ENCODE measurements around the gene IGSF23. TPM values are rescaled to one million over a fixed set of nuclear protein-coding genes. Genes with fewer than 3 reads are reported as not detected.

The IGSF23 gene
- total RNA-seq, 4 donors from 2014 or later = not detected

DNA sequence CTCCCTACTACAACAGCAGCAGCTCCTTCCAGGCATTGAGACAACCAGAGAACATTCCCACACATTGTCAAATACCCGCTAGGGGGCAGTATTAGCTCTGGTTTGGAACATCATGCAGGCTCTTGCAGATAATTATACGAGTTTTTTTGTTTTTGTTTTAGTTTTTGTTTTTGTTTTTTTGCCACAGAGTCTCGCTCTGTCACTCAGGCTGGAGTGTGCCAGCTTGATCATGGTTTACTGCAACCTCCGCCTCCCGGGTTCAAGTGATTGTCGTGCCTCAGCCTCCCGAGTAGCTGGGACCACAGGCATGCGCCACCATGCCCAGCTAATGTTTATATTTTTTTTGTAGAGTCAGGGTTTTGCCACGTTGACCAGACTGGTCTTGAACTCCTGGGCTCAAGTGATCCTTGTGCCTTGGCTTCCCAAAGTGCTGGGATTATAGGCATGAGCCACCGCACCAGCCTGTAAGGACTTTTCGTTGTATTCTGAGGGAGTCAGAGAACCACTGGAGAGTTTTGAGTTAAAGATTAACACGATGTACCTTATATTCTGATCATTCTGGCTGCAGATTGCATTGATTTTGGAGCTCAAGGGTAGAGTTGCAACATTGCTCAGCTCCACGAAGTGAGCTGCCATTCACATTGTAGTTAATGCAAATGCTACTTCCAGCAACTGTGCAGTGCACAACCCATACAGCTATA is 42.2 kb upstream of the IGSF23 start:
- peaks cover 31% of the 10 kb centered on the region for H3K27me3 ChIP-seq
- intact Hi-C loops (cut with DNase I; ENCODE audit: low total_unique reads) (no loop called here), in situ Hi-C loops (cut with MboI; ENCODE audit: low pct_ligation_motif_present in 1 of 4, low pct_unique_long_range_greater_than_20kb in 1 of 4, low sequenced_read_pairs in 3 of 4) (loop anchor here (5.0 to 10.0 kb wide), 3 partner anchors 84 to 91 kb away; no protein-coding TSS in a partner anchor)
- no peak overlapping the region for H3K27ac ChIP-seq
- TF ChIP-seq, protein P1, sequence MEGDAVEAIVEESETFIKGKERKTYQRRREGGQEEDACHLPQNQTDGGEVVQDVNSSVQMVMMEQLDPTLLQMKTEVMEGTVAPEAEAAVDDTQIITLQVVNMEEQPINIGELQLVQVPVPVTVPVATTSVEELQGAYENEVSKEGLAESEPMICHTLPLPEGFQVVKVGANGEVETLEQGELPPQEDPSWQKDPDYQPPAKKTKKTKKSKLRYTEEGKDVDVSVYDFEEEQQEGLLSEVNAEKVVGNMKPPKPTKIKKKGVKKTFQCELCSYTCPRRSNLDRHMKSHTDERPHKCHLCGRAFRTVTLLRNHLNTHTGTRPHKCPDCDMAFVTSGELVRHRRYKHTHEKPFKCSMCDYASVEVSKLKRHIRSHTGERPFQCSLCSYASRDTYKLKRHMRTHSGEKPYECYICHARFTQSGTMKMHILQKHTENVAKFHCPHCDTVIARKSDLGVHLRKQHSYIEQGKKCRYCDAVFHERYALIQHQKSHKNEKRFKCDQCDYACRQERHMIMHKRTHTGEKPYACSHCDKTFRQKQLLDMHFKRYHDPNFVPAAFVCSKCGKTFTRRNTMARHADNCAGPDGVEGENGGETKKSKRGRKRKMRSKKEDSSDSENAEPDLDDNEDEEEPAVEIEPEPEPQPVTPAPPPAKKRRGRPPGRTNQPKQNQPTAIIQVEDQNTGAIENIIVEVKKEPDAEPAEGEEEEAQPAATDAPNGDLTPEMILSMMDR (IDR thresholded peaks at IDR 0.05) = peak; percentile 68 to 76 (median 73)
- TF ChIP-seq POLR2AphosphoS5 (IDR thresholded peaks at IDR 0.05) (no peak), POLR2A (IDR thresholded peaks at IDR 0.05) (no peak), EP300 (IDR thresholded peaks at IDR 0.05; ENCODE audit: low read depth) (no peak)
- no peaks in the 10 kb centered on the region for H3K9me3 ChIP-seq
- peaks cover 0 to 3% (median 0%) of the 10 kb centered on the region in 4 donors for H3K4me1 ChIP-seq
- no peaks in the 10 kb centered on the region for H3K36me3 ChIP-seq
- DNase-seq = peak; percentile 67
- WGBS, 2 donors (ENCODE audit: low coverage in 1 of 2) = 10 to 42% methylated on average over 7 to 13 of the region's 13 CpGs
- no peak overlapping the region for H3K4me3 ChIP-seq

DNA sequence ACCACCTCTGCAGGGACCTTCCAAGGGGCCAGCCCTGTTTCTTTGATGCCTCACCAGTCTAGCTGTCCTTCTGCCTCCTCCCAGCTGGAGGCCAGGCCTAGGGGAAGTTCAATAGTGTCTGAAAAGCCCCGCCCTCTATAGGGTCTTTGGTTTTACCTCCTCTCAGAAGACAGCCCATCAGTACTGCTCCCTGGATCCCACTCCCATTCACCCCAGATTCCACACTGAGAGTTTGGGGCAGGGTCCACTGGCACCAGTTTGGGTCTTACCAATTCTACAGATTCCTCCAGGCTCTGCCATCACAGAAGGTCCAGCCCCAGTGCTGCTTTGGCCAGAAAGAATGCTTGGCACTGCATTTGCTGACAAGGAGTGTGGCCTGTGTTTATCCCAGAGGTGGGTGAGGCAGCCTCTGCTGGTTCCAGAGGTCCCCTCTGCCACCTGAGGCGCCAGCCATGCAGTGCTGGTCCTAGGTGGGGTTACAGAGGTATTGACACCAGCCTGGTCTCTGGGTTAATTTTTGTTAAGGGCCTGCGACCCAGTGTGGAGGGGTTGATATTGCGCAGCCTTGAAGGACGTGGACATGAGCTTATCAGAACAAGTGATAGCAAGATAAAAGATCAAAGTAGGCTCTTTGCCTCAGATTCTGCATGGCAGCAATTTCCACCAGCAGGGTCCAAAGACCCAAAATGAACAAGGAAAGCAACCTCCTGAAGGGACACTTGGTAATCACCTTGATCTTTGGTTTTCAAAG is 41.4 kb upstream of the IGSF23 start:
- TF ChIP-seq EP300 (IDR thresholded peaks at IDR 0.05; ENCODE audit: low read depth) (no peak), POLR2AphosphoS5 (IDR thresholded peaks at IDR 0.05) (no peak), POLR2A (IDR thresholded peaks at IDR 0.05) (no peak)
- TF ChIP-seq, protein P1 (IDR thresholded peaks at IDR 0.05) = no peak
- H3K27ac ChIP-seq = no peak overlapping the region
- no peak for DNase-seq
- peaks cover 0 to 3% (median 0%) of the 10 kb centered on the region in 4 donors for H3K4me1 ChIP-seq
- no peaks in the 10 kb centered on the region for H3K9me3 ChIP-seq
- no peak overlapping the region for H3K4me3 ChIP-seq
- no peaks in the 10 kb centered on the region for H3K36me3 ChIP-seq
- in situ Hi-C loops (cut with MboI; ENCODE audit: low pct_ligation_motif_present in 1 of 4, low pct_unique_long_range_greater_than_20kb in 1 of 4, low sequenced_read_pairs in 3 of 4) = loop anchor here (5.0 to 10.0 kb wide), 3 partner anchors 83 to 90 kb away; no protein-coding TSS in a partner anchor
- intact Hi-C loops (cut with DNase I; ENCODE audit: low total_unique reads) = no loop called here
- H3K27me3 ChIP-seq = peaks cover 22% of the 10 kb centered on the region
- 85% methylated on average over 5 of the region's 5 CpGs; no CpG with 5 or more reads in 1 of the 2 donors for WGBS, 2 donors (ENCODE audit: low coverage in 1 of 2)

DNA sequence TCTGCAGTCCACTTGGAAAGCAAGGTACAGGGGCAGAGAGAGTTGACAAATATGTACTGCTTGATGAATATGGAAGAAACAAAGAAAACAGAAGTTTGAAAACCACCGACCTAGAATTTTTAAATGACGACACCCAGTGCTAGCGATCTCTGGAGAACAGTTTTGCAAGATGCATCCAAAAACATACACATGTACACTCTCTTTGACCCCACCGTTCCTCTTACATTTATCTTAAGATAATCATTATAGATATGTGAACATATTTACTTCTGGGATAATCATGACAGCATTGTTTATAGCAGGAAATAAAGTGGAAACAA is 40.8 kb upstream of the IGSF23 start:
- DNase-seq = no peak
- H3K4me1 ChIP-seq = peaks cover 0 to 3% (median 0%) of the 10 kb centered on the region in 4 donors
- no peak overlapping the region for H3K4me3 ChIP-seq
- intact Hi-C loops (cut with DNase I; ENCODE audit: low total_unique reads) = no loop called here
- WGBS, 2 donors (ENCODE audit: low coverage in 1 of 2) = 57 to 62% methylated on average over 3 to 4 of the region's 4 CpGs
- H3K9me3 ChIP-seq = no peaks in the 10 kb centered on the region
- in situ Hi-C loops (cut with MboI; ENCODE audit: low pct_ligation_motif_present in 1 of 4, low pct_unique_long_range_greater_than_20kb in 1 of 4, low sequenced_read_pairs in 3 of 4) = loop anchor here (5.0 to 10.0 kb wide), 3 partner anchors 82 to 90 kb away; no protein-coding TSS in a partner anchor
- no peak overlapping the region for H3K27ac ChIP-seq
- TF ChIP-seq POLR2AphosphoS5 (IDR thresholded peaks at IDR 0.05) = no peak
- TF ChIP-seq, protein P1 (IDR thresholded peaks at IDR 0.05) = no peak
- no peak for TF ChIP-seq POLR2A (IDR thresholded peaks at IDR 0.05)
- no peak for TF ChIP-seq EP300 (IDR thresholded peaks at IDR 0.05; ENCODE audit: low read depth)
- peaks cover 17% of the 10 kb centered on the region for H3K27me3 ChIP-seq
- no peaks in the 10 kb centered on the region for H3K36me3 ChIP-seq

DNA sequence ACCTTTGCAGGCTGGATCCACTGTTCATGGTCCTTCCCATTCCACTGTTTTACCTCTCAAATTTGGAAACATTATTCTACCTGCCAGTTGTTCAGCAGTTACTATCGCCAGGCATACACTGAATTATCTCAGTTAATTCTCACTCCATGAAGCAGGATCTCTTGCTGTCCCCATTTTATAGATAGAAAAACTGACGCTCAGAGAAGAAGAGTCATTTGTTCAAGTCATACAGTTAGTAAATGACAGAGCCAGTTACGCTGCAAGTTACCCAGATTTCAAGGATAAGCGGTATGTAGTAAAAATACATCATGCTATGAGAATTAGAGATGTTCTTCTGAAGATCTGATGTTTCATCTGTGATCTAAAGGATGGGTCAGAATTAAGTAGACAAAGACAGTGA is 40.2 kb upstream of the IGSF23 start:
- Histone ChIP-seq H3K36me3 (no peaks in the 10 kb centered on the region), H3K4me3 (no peak overlapping the region), H3K4me1 (peaks cover 0 to 3% (median 0%) of the 10 kb centered on the region in 4 donors), H3K27ac (no peak overlapping the region), H3K27me3 (peaks cover 12% of the 10 kb centered on the region), H3K9me3 (no peaks in the 10 kb centered on the region)
- in situ Hi-C loops (cut with MboI; ENCODE audit: low pct_ligation_motif_present in 1 of 4, low pct_unique_long_range_greater_than_20kb in 1 of 4, low sequenced_read_pairs in 3 of 4) (loop anchor here (5.0 to 10.0 kb wide), 3 partner anchors 82 to 89 kb away; no protein-coding TSS in a partner anchor), intact Hi-C loops (cut with DNase I; ENCODE audit: low total_unique reads) (no loop called here)
- no peak for DNase-seq
- TF ChIP-seq POLR2A (IDR thresholded peaks at IDR 0.05) (no peak), EP300 (IDR thresholded peaks at IDR 0.05; ENCODE audit: low read depth) (no peak)
- WGBS, 2 donors (ENCODE audit: low coverage in 1 of 2) = 86 to 87% methylated on average over 4 of the region's 4 CpGs

All from transverse colon (tissue), 4 donors.